ENCODE measurements around the gene TNFAIP8.

The TNFAIP8 gene

DNA sequence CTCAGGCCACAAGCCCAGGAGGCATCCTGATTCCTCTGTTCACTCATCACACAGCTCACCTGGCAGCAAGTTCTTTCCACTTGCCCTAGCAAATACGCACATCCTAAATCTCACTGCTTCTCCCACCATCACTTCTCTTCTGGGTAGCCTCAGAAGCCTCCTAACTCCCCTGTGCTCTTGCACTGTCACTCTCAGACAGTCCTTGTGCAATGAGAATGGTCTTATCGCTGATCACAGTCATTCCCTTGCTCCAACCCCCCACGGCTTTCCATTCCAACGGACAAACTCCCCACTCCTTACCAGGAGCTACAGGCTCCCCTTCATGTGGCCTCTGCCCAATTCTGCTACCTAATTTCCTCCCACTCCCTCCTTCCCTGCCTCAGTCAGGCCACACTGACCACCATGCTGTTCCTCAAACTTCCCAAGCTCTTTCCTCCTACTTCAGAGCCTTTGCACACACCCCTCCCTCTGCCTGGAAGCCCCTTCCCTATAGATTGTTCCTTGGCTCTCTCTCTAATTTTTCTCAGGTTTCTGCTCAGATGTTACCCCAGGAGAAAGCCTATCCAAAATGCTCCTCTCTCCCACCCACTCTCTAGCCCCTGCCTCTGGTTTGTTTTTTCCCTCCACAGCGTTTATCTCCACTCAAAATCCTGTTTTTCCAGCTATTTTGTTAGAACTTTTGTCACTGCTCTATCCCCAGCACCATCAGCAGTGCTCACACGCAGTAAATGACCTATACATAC, 34.1 kb upstream of the TNFAIP8 start:
- Histone ChIP-seq H3K9me3 (ENCODE audit: severe bottlenecking) (no peaks in the 10 kb centered on the region), H3K27me3 (ENCODE audit: insufficient read depth, poor library complexity, severe bottlenecking) (no peaks in the 10 kb centered on the region), H3K36me3 (ENCODE audit: low read depth) (peaks cover 4% of the 10 kb centered on the region; the same call in 1 of the 2 replicates), H3K4me1 (ENCODE audit: insufficient read depth, poor library complexity, severe bottlenecking) (peaks cover 48% of the 10 kb centered on the region), H3K4me3 (ENCODE audit: severe bottlenecking) (no peak overlapping the region), H3K27ac (ENCODE audit: poor library complexity, severe bottlenecking) (peak overlapping the region; percentile 99)
- TF ChIP-seq, protein P1, sequence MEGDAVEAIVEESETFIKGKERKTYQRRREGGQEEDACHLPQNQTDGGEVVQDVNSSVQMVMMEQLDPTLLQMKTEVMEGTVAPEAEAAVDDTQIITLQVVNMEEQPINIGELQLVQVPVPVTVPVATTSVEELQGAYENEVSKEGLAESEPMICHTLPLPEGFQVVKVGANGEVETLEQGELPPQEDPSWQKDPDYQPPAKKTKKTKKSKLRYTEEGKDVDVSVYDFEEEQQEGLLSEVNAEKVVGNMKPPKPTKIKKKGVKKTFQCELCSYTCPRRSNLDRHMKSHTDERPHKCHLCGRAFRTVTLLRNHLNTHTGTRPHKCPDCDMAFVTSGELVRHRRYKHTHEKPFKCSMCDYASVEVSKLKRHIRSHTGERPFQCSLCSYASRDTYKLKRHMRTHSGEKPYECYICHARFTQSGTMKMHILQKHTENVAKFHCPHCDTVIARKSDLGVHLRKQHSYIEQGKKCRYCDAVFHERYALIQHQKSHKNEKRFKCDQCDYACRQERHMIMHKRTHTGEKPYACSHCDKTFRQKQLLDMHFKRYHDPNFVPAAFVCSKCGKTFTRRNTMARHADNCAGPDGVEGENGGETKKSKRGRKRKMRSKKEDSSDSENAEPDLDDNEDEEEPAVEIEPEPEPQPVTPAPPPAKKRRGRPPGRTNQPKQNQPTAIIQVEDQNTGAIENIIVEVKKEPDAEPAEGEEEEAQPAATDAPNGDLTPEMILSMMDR (IDR thresholded peaks at IDR 0.05; ENCODE audit: poor library complexity, severe bottlenecking), result no peak
- DNase-seq (ENCODE audit: low spot score) (no peak), ATAC-seq (ENCODE audit: low read depth) (no peak)

DNA sequence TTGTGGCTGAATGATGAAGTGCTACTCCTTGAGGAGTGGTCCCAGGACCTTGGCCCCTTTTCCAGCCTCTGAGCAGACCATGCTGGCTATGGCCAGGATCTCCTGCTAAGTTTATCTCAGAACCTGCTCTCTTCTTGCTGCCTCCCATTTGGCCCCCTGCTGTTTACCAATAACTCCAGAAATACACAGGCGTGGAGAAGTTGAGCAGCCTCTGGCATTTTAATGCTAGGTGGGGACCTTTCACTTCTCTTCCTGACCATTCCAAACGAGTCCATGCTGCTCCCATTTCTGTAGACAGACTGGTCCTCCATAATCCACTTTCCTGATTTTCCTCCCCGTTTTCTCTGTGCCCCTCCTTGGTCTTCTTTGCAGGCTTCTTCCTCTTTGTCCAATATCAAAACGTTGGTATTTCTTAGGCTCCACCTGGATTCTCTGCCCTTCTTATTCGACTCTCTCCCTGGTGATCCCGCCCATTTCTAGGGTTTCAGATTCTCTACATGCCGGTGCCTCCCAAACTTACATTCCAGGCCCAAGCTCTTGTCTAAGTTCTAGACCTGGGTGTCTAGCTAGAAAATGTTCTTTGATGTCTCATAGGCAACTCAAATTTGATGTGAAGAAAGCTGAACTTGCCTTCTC, 33.4 kb upstream of the TNFAIP8 start:
- Histone ChIP-seq H3K36me3 (ENCODE audit: low read depth) (peaks cover 4% of the 10 kb centered on the region; the same call in 1 of the 2 replicates), H3K27ac (ENCODE audit: poor library complexity, severe bottlenecking) (peak overlapping the region; percentile 99), H3K4me3 (ENCODE audit: severe bottlenecking) (no peak overlapping the region), H3K9me3 (ENCODE audit: severe bottlenecking) (no peaks in the 10 kb centered on the region), H3K27me3 (ENCODE audit: insufficient read depth, poor library complexity, severe bottlenecking) (no peaks in the 10 kb centered on the region), H3K4me1 (ENCODE audit: insufficient read depth, poor library complexity, severe bottlenecking) (peaks cover 48% of the 10 kb centered on the region)
- ATAC-seq (ENCODE audit: low read depth) (no peak), DNase-seq (ENCODE audit: low spot score) (no peak)
- TF ChIP-seq, protein P1 (IDR thresholded peaks at IDR 0.05; ENCODE audit: poor library complexity, severe bottlenecking), result no peak

DNA sequence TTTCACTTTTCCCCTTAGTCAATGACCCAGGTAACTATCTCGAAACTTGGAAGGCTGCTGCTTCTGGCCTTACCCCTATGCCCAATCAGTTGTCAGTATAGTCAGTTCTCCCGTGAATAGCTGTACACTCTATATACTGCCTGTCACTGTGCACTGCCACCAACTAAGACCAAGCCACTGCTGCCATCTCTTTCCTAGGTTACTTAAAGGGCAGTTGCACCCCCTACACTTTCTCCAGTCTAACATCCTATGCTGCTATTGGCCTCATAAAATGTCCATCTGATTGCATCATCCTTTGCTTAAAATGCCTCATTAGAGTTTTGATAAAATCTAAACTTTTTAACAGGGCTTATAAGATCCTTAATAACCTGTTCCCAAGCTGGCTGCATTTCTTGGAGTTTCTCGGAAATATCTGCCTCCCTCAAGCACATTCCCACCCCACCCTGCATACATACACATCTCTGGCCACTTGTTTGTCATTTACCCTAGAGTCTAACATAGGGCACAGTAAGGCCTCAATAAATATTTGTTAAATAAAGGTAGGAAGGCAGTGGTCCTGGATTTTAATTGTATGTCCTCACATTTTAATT, 32.8 kb upstream of the TNFAIP8 start:
- peak overlapping the region; percentile 99 for H3K27ac ChIP-seq (ENCODE audit: poor library complexity, severe bottlenecking)
- H3K36me3 ChIP-seq (ENCODE audit: low read depth), result peaks cover 4% of the 10 kb centered on the region; the same call in 1 of the 2 replicates
- TF ChIP-seq, protein P1 (IDR thresholded peaks at IDR 0.05; ENCODE audit: poor library complexity, severe bottlenecking), result no peak
- DNase-seq (ENCODE audit: low spot score) (no peak), ATAC-seq (ENCODE audit: low read depth) (0 out of 3 replicates have a peak, but pooled peaks have one; percentile 1)
- H3K4me1 ChIP-seq (ENCODE audit: insufficient read depth, poor library complexity, severe bottlenecking), result peaks cover 42% of the 10 kb centered on the region
- no peaks in the 10 kb centered on the region for H3K27me3 ChIP-seq (ENCODE audit: insufficient read depth, poor library complexity, severe bottlenecking)
- no peaks in the 10 kb centered on the region for H3K9me3 ChIP-seq (ENCODE audit: severe bottlenecking)
- H3K4me3 ChIP-seq (ENCODE audit: severe bottlenecking), result no peak overlapping the region

DNA sequence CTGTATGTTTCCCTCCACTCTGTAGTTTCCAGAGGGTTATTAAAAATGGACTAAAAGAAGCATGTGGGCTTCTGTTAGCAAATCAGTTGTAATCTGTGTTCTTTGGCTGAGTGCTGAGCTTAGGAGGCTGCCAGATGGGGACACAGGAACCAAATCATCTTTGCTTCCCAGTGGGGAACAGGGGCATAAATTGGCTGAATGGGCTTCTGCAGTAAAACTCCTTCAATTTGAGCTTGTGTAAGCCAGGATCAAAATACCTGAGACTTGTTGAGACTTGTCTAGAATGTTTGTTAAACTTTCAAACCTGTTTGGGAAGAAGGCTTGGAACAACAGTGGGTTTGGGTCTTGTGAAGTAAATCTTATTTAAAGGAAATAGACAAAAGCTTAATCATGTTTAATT, 32.2 kb upstream of the TNFAIP8 start:
- DNase-seq (ENCODE audit: low spot score), result no peak
- Histone ChIP-seq H3K36me3 (ENCODE audit: low read depth) (peaks cover 4% of the 10 kb centered on the region; the same call in 1 of the 2 replicates), H3K4me3 (ENCODE audit: severe bottlenecking) (peak overlapping the region; percentile 7), H3K27me3 (ENCODE audit: insufficient read depth, poor library complexity, severe bottlenecking) (no peaks in the 10 kb centered on the region), H3K9me3 (ENCODE audit: severe bottlenecking) (no peaks in the 10 kb centered on the region), H3K4me1 (ENCODE audit: insufficient read depth, poor library complexity, severe bottlenecking) (peaks cover 38% of the 10 kb centered on the region), H3K27ac (ENCODE audit: poor library complexity, severe bottlenecking) (peak overlapping the region; percentile 99)
- ATAC-seq (ENCODE audit: low read depth), result peak; percentile 71
- TF ChIP-seq, protein P1 (IDR thresholded peaks at IDR 0.05; ENCODE audit: poor library complexity, severe bottlenecking), result no peak
